ENCODE data around the gene AQP3.
"Not testable (repeated sequence)": the region's sequence is repeated elsewhere in the genome, so short reads cannot be mapped to it uniquely, and the experiment has no call there.

The AQP3 gene

DNA sequence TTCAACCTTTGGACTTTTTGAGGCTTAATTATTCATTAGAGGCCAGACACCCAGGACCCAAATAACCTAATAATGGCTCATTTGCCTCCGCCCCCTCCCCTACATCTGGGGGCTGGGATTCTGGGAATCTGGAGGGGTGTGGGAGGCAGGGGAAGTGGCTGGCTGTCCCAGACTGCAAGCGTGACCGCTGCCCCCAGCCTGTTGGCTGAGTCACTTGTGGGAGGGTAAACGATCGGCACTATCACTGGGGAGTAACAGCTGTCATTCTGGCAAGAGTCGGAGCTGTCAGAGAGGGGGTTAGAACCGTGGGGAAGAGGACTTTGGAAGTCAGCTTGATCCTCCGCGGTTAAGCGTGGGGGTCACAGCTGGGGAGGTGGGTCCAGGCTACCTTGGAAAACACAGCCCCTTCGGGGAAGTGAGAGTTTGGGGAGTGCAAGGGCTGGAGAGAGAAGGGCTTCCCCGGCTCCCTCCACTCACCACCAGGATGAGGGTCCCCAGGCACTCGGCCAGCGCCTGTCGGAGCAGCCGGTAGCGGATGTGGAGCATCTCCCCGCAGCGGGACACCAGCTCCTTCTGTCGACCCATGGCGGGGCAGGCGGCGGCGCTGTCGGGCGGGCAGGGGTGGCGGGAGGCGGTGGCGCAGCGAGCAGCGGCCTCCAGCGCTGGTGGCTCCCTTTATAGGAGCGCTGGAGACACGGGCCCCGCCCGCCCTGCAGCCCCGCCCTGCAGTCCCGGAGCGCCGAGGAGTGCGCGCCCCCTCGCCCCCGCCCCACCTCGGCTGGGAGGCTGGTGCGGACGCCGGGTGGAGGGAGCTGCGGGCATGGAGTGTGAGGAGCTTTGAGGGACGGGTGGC lies at the start of gene AQP3:
Gene AQP3, minus strand, starts transcription at position 648 of the 853 bp plus-strand sequence. Its CDS starts 63 bp downstream, at position 585.
- peak; percentile 25 for DNase-seq

DNA sequence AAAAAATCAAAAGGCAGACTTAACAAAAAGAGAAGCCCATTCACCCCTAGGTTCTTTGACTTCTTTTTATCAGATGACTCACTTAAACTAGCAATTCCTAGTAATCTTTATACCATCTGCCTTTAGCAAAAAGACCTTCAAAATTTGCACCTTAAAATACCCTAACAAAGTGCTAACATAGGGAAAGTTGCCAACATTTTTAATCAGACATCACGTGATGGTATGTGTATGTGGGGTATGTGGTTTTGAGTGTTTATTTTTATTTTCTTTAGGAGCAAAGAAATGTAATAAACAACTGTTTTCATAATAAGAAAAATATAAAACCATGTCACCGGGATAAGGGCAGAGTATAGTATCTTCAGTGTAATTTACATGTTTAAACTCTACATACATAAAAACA lies 46.4 kb upstream of the AQP3 start:
- DNase-seq: not testable (repeated sequence)

DNA sequence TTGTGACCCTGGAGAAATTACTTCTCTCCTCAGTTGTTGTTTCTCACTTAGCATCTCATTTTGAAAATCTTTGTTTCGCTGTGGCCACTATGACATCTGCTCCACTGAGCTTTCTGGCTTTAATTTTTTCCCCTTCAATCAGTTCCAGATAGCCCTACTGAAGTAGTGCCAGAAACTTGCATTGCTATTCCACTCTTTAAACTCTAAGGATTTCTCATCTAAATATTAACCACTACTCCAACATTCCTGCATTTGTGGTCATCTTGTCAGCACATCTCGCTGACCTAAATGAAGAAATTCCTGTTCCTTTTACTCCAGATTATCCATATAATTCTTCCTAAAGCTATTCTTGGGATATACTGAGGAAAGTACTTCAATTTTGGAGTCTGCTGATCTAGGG lies 41.7 kb upstream of the AQP3 start:
- no peak for DNase-seq

DNA sequence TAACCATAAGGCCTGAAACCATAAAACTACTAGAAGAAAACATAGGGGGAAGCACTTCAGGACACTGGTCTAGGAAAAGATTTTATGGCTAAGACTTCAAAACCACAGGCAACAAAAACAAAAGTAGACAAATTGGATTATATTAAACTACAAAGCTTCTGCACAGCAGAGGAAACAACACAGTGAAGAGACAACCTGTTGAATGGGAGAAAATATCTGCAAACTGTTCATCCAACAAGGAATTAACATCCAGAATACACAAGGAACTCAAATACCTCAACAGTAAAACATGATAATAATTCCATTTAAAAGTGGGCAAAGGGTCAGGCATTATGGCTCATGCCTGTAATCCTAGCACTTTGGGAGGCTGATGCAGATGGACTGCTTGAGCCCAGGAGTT lies 37.9 kb upstream of the AQP3 start:
- not testable (repeated sequence) for DNase-seq

- no peak for DNase-seq
These were observed 33.6 kb upstream of the AQP3 start for GRCh38 chr9:33480976-33481375.

- DNase-seq: no peak
These were observed 32.7 kb upstream of the AQP3 start for GRCh38 chr9:33480106-33480505.

DNA sequence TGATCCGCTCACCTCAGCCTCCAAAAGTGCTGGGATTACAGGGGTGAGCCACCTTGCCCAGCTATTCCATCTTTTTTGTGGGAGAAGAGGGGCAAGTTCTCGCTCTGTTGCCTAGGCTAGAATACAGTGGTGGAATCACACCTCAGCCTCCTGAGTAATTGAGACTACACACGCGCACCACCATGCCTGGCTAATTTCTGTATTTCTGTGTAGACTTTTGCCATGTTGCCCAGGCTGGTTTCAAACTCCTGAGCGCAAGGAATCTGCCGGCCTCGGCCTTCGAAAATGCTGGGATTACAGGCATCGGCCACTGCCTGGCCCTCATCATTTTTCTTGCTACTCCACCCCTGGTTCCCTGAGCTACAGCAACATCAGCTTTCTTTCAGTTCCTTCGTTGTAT lies 29.1 kb upstream of the AQP3 start:
- no peak for DNase-seq

DNA sequence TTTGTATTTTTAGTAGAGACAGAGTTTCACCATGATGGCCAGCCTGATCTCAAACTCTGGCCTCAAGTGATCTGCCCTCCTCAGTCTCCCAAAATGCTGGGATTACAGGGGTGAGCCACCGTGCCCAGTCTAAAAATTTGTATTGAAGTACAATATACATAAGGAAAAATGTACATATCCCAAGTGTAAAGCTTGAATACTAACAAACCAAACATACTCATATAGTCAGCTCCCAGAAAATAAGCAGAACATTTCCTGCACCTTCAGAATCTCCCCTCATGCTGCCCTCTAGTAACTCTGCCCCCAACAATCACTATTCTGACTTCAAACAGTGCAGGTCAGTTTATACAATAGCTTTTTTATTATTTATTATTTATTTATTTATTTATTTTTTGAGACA lies 28.0 kb upstream of the AQP3 start:
- no peak for DNase-seq

DNA sequence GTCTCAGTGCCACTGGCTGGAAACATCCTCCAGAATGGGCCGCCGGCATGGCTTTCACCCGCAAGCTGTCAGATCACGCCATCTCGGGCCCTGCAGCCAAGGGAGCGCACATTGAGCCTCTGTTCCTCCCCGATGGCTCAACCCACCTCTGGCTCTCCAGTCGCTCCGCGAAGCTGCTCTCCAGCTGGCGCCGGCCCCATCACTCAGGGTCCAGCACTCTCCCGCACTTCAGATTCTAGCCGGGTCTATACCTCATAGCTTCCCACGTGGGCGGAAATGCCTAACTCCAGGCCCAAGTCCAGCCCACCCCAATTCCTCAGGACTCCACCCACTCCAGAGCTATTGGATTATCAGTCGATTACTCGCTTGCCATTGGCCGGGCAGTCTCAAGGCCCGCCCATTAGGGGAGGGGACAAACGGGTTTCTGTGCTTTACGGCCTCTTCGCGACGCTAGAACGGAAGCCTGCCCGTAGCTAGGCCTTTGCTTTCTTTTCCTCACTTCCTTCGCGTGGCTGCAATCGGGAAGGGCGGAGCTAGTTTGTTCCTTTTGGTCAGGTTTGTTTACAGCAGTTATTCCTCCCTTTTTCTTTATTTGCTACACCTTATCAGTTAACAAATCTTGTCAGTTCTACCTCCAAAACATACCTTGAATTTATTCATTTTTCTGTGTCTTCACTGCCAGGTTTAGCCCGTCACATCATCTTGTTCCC lies 26.4 kb upstream of the AQP3 start, which contains the start of gene NOL6:
Gene NOL6, minus strand, starts transcription at position 282 of the 710 bp plus-strand sequence. Its CDS starts 82 bp downstream, at position 200.
- peak; percentile 95 for DNase-seq

GRCh38 chr9:33472881-33473615 lies 25.7 kb upstream of the AQP3 start:
- no peak for DNase-seq

- no peak for DNase-seq
These were observed 24.9 kb upstream of the AQP3 start for GRCh38 chr9:33472171-33472880.

DNA sequence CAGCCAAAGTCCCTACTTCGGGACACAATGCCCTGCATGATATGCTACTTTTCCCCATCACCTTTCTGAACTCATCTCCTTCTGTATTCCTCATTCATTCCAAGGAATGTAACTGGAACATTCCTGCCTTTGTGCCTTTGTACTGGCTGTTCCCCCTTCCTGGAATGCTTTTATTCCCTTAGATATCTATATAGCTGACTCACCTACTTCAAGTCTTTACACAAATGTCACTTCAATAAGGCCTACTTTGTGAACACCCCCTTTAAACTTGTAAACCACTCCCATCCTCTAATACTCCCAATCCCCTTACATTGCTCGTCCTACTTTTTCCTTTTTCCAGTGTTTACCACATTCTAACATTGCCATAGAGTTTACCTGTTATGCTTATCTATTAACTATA lies 24.0 kb upstream of the AQP3 start:
- DNase-seq: no peak

GRCh38 chr9:33469891-33470290 lies 22.5 kb upstream of the AQP3 start:
- no peak for DNase-seq

GRCh38 chr9:33468797-33469621 lies 21.6 kb upstream of the AQP3 start:
- no peak for DNase-seq

- no peak for DNase-seq
These were observed 20.9 kb upstream of the AQP3 start for GRCh38 chr9:33468215-33468730.

- DNase-seq: no peak
These were observed 20.1 kb upstream of the AQP3 start for GRCh38 chr9:33467526-33467925.

GRCh38 chr9:33466565-33467495 lies 19.4 kb upstream of the AQP3 start:
- DNase-seq: peak; percentile 6

- no peak for DNase-seq
These were observed 18.5 kb upstream of the AQP3 start for GRCh38 chr9:33465596-33466564.

- DNase-seq: no peak
These were observed 17.7 kb upstream of the AQP3 start for GRCh38 chr9:33465096-33465495.
